ENCODE data around the gene ASTN2.

Gene ASTN2

DNA sequence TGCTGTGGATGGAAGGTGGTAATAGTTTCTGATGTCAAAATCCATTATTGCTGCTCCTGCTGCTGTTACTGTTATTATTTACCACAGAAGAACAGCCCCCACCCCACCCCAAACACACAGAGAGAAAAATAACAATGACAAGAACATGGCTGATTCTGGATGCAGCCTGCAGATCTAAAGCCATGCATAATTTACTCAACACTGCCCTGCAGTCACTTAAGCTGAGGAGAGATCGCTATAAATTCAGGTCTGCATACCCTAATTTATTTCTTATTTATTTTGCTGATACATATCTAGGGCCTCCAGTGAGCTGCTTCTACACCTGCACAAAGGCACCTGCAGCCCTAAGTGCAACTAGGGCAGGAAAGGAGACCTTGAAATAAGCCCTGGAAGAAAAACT is 595.7 kb downstream of the ASTN2 start:
- Mint-ChIP-seq H3K27me3 (no peaks in the 10 kb centered on the region), H3K4me1 (no peaks in the 10 kb centered on the region), H3K27ac (ENCODE audit: low read depth) (no peak overlapping the region), H3K4me3 (no peak overlapping the region), H3K9me3 (no peaks in the 10 kb centered on the region), H3K36me3 (ENCODE audit: insufficient read depth) (no peaks in the 10 kb centered on the region)
- no peak for DNase-seq (ENCODE audit: low spot score in 2 of 2)
- no peak for ATAC-seq (replicated peaks; ENCODE audit: extremely low read depth, poor library complexity, severe bottlenecking)

DNA sequence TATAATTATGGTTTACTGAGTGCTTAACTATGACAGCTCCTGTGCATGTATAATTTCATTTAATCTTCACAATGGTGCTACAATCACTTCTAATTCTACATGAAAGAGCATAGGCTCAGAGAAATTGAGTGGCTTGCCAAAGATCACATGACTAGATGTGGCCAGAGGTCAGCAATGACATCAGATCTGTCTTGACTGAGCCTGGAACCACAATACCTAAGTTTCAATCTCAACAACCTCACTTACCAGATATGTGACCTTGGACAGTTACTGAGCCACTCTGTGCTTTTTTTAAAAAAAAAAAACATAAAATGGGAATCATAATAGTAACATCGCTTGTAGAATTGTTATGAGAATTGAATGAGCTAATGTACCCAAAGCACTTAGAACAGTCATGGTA is 597.1 kb downstream of the ASTN2 start:
- Mint-ChIP-seq H3K27ac (ENCODE audit: low read depth) (no peak overlapping the region), H3K4me3 (no peak overlapping the region), H3K9me3 (no peaks in the 10 kb centered on the region), H3K4me1 (no peaks in the 10 kb centered on the region), H3K27me3 (peaks cover 2% of the 10 kb centered on the region), H3K36me3 (ENCODE audit: insufficient read depth) (no peaks in the 10 kb centered on the region)
- ATAC-seq (replicated peaks; ENCODE audit: extremely low read depth, poor library complexity, severe bottlenecking) = no peak
- DNase-seq (ENCODE audit: low spot score in 2 of 2) = no peak

DNA sequence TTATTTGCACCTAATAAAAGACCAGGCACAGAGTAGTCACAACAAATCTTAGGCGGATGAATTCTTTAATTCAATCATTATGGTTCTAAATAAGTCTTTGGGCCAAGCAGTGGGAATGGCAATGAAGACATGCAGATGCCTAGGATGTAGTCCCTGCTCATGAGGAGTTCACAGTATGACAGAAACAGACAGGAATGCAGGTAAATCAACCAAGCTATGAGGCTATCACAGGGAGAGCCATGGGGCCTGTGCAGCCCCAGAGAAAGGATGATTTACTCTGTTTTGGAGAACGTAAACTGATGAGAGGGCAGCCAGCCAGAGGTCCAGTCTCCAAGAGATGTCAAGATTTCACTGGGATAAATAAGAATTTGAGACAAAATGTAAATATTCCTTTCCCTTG is 598.4 kb downstream of the ASTN2 start:
- H3K9me3 Mint-ChIP-seq = no peaks in the 10 kb centered on the region
- peaks cover 11% of the 10 kb centered on the region for H3K27me3 Mint-ChIP-seq
- ATAC-seq (replicated peaks; ENCODE audit: extremely low read depth, poor library complexity, severe bottlenecking) = no peak
- no peaks in the 10 kb centered on the region for H3K4me1 Mint-ChIP-seq
- H3K4me3 Mint-ChIP-seq = no peak overlapping the region
- H3K36me3 Mint-ChIP-seq (ENCODE audit: insufficient read depth) = no peaks in the 10 kb centered on the region
- no peak for DNase-seq (ENCODE audit: low spot score in 2 of 2)
- H3K27ac Mint-ChIP-seq (ENCODE audit: low read depth) = no peak overlapping the region

DNA sequence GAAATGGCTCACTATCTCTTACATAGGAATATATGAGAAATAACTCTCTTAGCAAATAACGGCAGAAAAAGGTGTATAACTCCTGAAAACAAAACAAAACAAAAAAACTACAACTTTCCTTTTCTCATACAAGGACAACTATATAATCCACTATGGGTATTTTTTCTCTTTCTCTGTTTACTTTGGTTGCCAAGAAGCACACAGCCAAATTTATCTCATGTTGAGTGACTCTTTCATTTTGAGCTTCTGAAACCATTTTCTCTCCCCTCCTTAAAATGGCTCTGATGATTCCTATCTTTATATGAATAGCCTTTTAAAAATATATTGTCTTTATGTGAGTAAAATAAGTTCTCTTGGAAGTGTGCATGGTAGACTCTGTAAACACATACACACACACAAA is 599.0 kb downstream of the ASTN2 start:
- no peak for ATAC-seq (replicated peaks; ENCODE audit: extremely low read depth, poor library complexity, severe bottlenecking)
- DNase-seq (ENCODE audit: low spot score in 2 of 2) = no peak
- Mint-ChIP-seq H3K27ac (ENCODE audit: low read depth) (no peak overlapping the region), H3K9me3 (no peaks in the 10 kb centered on the region), H3K27me3 (peaks cover 11% of the 10 kb centered on the region), H3K4me3 (no peak overlapping the region), H3K4me1 (no peaks in the 10 kb centered on the region), H3K36me3 (ENCODE audit: insufficient read depth) (no peaks in the 10 kb centered on the region)

DNA sequence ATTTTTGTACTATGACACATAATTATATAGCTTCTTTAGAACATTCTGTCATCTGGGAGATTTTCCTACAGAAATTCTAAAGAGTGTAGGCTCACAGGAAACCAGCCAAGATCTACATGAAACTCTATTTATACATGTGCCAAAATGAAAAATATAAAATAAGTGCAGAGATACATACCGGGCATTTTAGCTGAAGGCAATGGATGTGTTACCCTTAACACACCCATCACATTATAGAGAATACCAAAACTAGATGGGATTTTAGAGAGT is 601.9 kb downstream of the ASTN2 start:
- ATAC-seq (replicated peaks; ENCODE audit: extremely low read depth, poor library complexity, severe bottlenecking) (no peak), DNase-seq (ENCODE audit: low spot score in 2 of 2) (no peak)
- Mint-ChIP-seq H3K36me3 (ENCODE audit: insufficient read depth) (no peaks in the 10 kb centered on the region), H3K9me3 (no peaks in the 10 kb centered on the region), H3K4me1 (no peaks in the 10 kb centered on the region), H3K27me3 (peaks cover 11% of the 10 kb centered on the region), H3K4me3 (no peak overlapping the region), H3K27ac (ENCODE audit: low read depth) (no peak overlapping the region)

DNA sequence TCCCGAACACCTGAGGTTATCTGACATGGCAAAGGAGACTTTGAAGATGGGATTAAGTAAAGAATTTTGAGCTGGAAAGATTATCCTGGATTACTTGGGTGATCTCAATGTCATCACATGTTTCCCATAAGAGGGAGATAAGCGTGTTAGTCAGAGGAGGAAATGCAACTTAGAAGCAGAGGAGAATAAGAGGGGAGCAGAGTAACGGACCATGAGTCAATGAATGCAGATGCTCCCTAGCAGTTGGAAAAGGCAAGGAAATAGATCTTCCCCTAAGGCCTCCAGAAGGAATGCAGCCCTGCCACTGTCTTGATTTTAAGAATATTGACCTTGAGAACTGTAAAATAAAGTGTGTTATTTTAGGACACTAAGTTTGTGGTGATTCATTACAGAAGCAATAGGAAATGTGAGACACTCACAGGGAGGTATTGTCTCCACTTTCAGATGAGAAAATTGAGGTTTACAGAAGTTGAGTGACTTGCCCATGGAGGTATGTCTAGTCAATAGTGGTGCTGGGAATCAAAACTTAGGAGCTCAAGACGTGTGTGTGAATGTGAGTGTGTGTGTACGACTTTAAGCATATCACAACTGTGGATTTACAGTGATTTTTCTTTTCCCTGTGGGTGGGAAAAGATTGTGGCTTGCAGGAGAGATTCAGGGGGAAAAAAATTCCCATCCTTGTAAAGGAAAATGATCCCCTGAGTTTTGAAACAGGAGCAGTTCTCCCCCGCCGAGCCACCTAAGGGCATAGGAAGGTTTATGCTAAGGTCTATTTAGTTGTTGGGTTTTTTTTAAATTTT is 602.4 kb downstream of the ASTN2 start:
- no peak overlapping the region for H3K27ac Mint-ChIP-seq (ENCODE audit: low read depth)
- H3K9me3 Mint-ChIP-seq = no peaks in the 10 kb centered on the region
- no peak overlapping the region for H3K4me3 Mint-ChIP-seq
- H3K27me3 Mint-ChIP-seq = peaks cover 11% of the 10 kb centered on the region
- no peak for ATAC-seq (replicated peaks; ENCODE audit: extremely low read depth, poor library complexity, severe bottlenecking)
- no peaks in the 10 kb centered on the region for H3K36me3 Mint-ChIP-seq (ENCODE audit: insufficient read depth)
- no peak for DNase-seq (ENCODE audit: low spot score in 2 of 2)
- H3K4me1 Mint-ChIP-seq = no peaks in the 10 kb centered on the region

DNA sequence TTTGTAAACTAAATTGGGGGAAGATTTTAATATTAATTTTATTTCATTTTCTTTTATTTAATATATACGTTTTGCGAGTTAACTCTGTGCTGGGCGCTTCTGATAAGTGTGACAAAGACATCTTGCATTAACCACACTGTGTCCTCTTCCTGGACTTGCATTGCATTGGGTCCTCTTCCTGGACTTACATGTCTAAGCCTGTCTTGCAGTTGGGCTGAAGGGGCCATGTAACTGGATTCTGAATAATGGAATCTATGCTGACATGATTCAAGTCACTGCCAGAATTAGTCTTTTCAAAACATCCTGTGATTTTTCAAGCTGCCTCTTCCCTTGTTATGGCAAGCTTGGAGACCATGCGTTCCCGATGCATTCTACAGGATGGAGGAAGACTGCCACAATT is 605.2 kb downstream of the ASTN2 start:
- Mint-ChIP-seq H3K4me1 (no peaks in the 10 kb centered on the region), H3K27ac (ENCODE audit: low read depth) (no peak overlapping the region), H3K27me3 (peaks cover 11% of the 10 kb centered on the region), H3K4me3 (no peak overlapping the region), H3K9me3 (no peaks in the 10 kb centered on the region), H3K36me3 (ENCODE audit: insufficient read depth) (no peaks in the 10 kb centered on the region)
- DNase-seq (ENCODE audit: low spot score in 2 of 2) (no peak), ATAC-seq (replicated peaks; ENCODE audit: extremely low read depth, poor library complexity, severe bottlenecking) (no peak)

DNA sequence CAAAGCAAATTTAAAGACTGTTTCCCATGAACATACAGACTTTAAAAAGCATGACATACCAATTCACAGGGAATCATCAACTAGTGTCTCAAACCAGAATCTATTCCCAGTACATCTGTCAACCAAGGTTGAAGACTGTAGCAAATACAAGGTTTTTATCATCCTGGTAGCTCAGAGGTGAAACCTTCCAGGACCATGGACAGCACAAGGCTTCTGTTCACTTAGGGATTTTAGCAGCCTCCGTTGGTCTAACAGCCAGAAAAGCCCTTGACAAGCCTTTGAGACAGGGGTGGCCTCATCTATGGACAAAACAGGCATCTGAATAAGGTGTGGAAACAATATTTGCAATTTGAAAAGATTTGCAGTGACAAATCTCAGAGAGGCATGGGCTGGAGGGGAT is 608.8 kb downstream of the ASTN2 start:
- peaks cover 2% of the 10 kb centered on the region for H3K27me3 Mint-ChIP-seq
- no peak overlapping the region for H3K4me3 Mint-ChIP-seq
- no peaks in the 10 kb centered on the region for H3K9me3 Mint-ChIP-seq
- no peaks in the 10 kb centered on the region for H3K4me1 Mint-ChIP-seq
- no peak for DNase-seq (ENCODE audit: low spot score in 2 of 2)
- H3K36me3 Mint-ChIP-seq (ENCODE audit: insufficient read depth) = no peaks in the 10 kb centered on the region
- ATAC-seq (replicated peaks; ENCODE audit: extremely low read depth, poor library complexity, severe bottlenecking) = no peak
- H3K27ac Mint-ChIP-seq (ENCODE audit: low read depth) = no peak overlapping the region

DNA sequence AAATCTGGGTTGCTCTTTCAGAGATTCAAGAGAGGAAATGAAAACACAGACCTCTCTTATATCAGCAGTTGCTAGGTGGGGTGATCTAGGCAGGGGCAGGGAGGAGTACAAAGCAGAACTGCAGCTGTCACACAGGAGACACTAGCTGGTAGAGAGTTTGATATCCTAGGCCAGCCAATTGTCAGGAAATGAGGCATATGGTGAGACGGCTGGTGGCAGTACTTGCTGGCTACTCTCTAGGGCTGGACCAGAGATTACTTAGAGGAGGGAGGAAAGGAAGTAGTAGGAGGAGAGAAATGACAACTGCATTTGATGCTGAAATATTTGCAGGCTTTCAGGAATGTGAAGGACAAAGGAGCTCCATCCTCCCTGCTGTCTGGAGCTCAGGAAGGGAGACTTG is 614.0 kb downstream of the ASTN2 start:
- no peak for DNase-seq (ENCODE audit: low spot score in 2 of 2)
- Mint-ChIP-seq H3K4me3 (no peak overlapping the region), H3K27ac (ENCODE audit: low read depth) (no peak overlapping the region), H3K27me3 (peaks cover 17% of the 10 kb centered on the region), H3K9me3 (no peaks in the 10 kb centered on the region), H3K4me1 (no peaks in the 10 kb centered on the region), H3K36me3 (ENCODE audit: insufficient read depth) (no peaks in the 10 kb centered on the region)
- no peak for ATAC-seq (replicated peaks; ENCODE audit: extremely low read depth, poor library complexity, severe bottlenecking)

DNA sequence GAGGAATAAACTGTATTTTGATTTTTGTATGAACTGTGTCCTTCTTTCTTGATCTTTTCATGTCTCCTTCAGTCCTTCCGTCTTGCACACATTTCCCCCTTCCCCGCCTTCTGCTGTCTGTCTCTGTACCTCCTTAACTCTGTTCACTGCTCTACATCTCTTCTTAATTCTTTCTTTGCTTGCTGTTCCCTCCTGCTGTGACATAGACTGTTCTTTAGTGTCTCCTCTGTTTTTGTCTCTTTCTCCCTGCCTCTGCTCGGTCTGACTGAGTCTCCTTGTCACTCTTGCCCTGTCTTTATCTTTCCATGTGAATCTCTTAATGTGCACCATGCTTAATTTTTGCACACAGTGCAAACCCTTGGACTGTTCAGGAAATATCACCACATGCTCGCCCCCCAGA is 614.8 kb downstream of the ASTN2 start:
- Mint-ChIP-seq H3K4me1 (no peaks in the 10 kb centered on the region), H3K4me3 (no peak overlapping the region), H3K27me3 (peaks cover 17% of the 10 kb centered on the region), H3K27ac (ENCODE audit: low read depth) (no peak overlapping the region), H3K9me3 (no peaks in the 10 kb centered on the region), H3K36me3 (ENCODE audit: insufficient read depth) (no peaks in the 10 kb centered on the region)
- DNase-seq (ENCODE audit: low spot score in 2 of 2) (no peak), ATAC-seq (replicated peaks; ENCODE audit: extremely low read depth, poor library complexity, severe bottlenecking) (no peak)

DNA sequence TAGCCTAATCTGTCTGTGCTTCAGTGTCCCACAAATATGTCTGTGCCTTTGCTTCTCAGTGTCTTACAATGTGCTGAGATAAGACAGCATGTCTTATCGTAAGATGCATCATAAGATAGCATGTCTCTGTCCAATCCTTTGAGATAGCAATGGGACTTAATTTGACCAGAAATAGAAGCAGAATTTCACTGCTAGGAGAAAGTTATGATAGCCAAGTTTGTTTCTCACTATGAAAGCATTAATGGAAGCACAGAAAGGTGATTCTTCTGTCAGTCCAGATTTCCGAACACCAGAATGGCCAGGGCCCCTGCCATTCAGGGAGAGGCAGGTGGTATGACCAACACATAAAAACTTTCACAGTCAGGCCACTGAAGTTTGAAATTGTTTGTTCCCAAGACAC is 616.3 kb downstream of the ASTN2 start:
- Mint-ChIP-seq H3K36me3 (ENCODE audit: insufficient read depth) (no peaks in the 10 kb centered on the region), H3K9me3 (no peaks in the 10 kb centered on the region), H3K27me3 (peaks cover 17% of the 10 kb centered on the region), H3K27ac (ENCODE audit: low read depth) (no peak overlapping the region), H3K4me1 (no peaks in the 10 kb centered on the region), H3K4me3 (no peak overlapping the region)
- no peak for DNase-seq (ENCODE audit: low spot score in 2 of 2)
- no peak for ATAC-seq (replicated peaks; ENCODE audit: extremely low read depth, poor library complexity, severe bottlenecking)

DNA sequence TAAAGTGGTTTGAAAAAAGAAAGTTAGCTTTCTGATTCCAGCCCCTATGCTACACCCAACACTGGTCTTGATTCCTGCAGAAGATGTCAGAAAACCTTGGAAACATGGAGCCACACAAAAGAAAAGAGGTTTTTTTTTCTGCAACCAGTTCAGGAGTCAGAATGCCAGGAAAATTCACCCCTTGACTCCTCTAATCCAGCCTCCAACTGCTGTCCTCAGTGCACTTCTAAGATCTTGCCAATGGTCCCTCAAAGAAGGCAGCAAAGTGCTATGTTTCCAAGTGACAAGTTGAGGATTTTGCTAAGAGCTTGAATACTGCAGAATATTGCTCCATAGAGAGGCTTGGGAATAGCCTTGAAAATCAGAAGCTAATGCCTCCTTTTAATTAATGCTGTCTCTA is 617.6 kb downstream of the ASTN2 start:
- H3K36me3 Mint-ChIP-seq (ENCODE audit: insufficient read depth) = no peaks in the 10 kb centered on the region
- no peaks in the 10 kb centered on the region for H3K9me3 Mint-ChIP-seq
- DNase-seq (ENCODE audit: low spot score in 2 of 2) (no peak), ATAC-seq (replicated peaks; ENCODE audit: extremely low read depth, poor library complexity, severe bottlenecking) (no peak)
- H3K27me3 Mint-ChIP-seq = peaks cover 17% of the 10 kb centered on the region
- H3K4me3 Mint-ChIP-seq = no peak overlapping the region
- no peak overlapping the region for H3K27ac Mint-ChIP-seq (ENCODE audit: low read depth)
- no peaks in the 10 kb centered on the region for H3K4me1 Mint-ChIP-seq

DNA sequence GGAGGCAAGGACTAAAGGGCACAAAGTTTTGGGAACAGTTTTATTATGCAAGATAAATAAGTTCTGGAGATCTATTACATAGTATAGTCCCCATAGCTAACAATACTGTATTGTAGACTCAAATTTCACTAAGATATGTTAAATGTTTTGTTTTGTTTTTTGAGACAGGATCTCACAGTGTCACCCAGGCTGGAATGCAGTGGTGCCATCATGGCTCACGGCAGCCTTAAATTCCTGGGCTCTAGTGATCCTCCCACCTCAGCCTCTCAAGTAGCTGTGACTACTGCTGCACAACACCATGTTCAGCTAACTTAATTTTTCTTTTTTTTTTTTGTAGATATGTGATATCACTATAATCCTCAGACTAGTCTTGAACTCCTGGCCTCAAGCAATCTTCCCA is 618.2 kb downstream of the ASTN2 start:
- H3K27me3 Mint-ChIP-seq = peaks cover 17% of the 10 kb centered on the region
- H3K9me3 Mint-ChIP-seq = no peaks in the 10 kb centered on the region
- no peaks in the 10 kb centered on the region for H3K36me3 Mint-ChIP-seq (ENCODE audit: insufficient read depth)
- H3K27ac Mint-ChIP-seq (ENCODE audit: low read depth) = no peak overlapping the region
- ATAC-seq (replicated peaks; ENCODE audit: extremely low read depth, poor library complexity, severe bottlenecking) (no peak), DNase-seq (ENCODE audit: low spot score in 2 of 2) (no peak)
- no peaks in the 10 kb centered on the region for H3K4me1 Mint-ChIP-seq
- no peak overlapping the region for H3K4me3 Mint-ChIP-seq

DNA sequence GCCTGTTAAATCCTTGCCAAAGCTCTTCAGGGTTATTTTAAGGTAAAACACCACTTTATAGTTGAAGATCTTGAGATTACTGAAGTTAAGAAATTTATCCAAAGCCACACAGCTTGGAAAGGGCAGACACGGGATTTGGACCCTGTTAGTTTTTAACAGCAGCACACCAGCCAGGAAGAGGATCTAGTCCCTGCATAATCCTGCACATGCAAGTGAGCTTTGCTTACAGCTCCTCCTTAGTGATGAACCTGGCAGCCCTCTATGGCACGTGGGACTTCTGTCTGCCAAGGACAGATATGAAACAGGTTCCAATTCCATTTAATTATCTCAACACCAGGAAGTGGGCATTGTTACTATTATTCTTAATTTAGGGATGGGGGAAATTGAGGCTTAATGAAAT is 619.0 kb downstream of the ASTN2 start:
- no peaks in the 10 kb centered on the region for H3K4me1 Mint-ChIP-seq
- ATAC-seq (replicated peaks; ENCODE audit: extremely low read depth, poor library complexity, severe bottlenecking) (no peak), DNase-seq (ENCODE audit: low spot score in 2 of 2) (no peak)
- no peaks in the 10 kb centered on the region for H3K9me3 Mint-ChIP-seq
- no peaks in the 10 kb centered on the region for H3K36me3 Mint-ChIP-seq (ENCODE audit: insufficient read depth)
- H3K4me3 Mint-ChIP-seq = no peak overlapping the region
- H3K27ac Mint-ChIP-seq (ENCODE audit: low read depth) = no peak overlapping the region
- peaks cover 12% of the 10 kb centered on the region for H3K27me3 Mint-ChIP-seq

Data from central memory CD8-positive, alpha-beta T cell (primary cell).